ENCODE results near the gene ECSIT.

Gene ECSIT

GRCh38 chr19:11549386-11549953 is 20.5 kb upstream of the ECSIT start:
- no peak for DNase-seq

GRCh38 chr19:11547929-11548700 is 19.2 kb upstream of the ECSIT start:
- no peak for DNase-seq

DNA sequence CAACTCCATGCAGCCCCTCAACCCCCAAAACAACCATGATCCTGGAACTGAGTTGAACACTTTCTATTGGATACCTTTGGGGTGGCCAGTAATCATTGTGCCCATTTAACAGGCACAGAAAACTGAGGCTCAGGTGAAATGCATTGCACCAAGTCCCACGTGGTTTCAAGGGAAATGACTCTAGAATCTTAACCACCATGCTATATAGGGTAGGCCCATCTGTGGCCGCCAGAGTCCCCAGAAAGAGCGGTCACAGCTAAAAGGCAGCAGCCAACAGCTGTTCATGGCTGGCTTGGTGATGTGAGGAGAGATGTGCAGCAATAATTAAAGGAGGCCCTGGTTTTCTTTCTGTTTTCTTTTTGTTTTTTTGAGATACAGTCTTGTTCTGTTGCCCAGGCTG is 12.3 kb upstream of the ECSIT start:
- DNase-seq: no peak

DNA sequence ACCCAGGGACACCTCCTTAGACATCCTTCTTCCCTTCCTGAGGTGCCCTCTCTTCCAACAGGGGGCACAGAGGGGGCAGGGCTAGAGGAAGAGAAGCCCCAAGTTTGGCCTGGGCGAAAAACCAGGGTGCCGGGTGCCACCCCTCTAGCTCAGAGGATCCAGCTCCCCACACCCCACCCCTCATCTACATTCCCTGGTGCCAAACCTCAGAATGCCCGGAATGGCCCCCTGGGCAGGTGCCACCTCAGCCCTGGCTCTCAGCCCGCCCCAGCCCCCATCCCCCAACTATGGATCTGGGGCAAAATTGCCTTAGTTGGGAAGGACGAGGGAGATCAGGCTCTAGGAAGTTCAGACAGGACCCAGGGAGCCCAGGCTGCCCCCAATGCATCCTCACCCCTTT is 11.7 kb upstream of the ECSIT start:
- DNase-seq: no peak

GRCh38 chr19:11539495-11540365 is 10.8 kb upstream of the ECSIT start:
- no peak for DNase-seq

DNA sequence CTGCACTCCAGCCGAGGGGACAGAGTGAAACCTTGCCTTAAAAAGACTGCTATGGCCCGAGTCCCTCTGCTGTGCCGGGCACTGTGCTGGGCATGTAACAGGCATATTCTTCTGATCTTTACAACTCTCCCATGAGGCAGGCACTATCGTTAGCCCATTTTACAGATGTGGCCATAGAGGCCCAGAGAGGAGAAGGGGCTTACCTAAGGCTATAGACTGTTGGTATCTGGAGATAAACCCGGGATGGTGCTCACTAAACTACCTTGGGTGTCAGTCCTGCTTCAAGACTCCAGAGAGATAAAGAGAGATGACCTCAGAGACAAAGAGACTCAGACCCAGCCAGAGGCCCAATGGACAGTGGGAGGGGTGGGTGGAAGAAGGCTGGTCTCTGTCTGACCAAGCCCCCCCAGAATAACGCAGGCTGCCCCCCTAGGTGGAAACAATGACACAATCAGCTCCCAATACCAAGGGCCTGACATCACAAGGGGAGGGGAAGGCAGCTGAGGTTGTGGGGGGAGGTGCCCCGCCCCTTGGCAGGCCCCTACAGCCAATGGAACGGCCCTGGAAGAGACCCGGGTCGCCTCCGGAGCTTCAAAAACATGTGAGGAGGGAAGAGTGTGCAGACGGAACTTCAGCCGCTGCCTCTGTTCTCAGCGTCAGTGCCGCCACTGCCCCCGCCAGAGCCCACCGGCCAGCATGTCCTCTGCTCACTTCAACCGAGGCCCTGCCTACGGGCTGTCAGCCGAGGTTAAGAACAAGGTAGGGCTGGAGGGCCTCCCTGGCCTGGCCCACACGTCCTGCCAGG is 9.5 kb upstream of the ECSIT start, which contains the start of gene CNN1:
CNN1 (plus strand) TSS at position 620 of the 805 bp plus-strand sequence; CDS start at position 697, 77 bp downstream.
- no peak for DNase-seq

- DNase-seq: peak; percentile 90 to 91
Observed at GRCh38 chr19:11535792-11536595, 7.1 kb upstream of the ECSIT start.

DNA sequence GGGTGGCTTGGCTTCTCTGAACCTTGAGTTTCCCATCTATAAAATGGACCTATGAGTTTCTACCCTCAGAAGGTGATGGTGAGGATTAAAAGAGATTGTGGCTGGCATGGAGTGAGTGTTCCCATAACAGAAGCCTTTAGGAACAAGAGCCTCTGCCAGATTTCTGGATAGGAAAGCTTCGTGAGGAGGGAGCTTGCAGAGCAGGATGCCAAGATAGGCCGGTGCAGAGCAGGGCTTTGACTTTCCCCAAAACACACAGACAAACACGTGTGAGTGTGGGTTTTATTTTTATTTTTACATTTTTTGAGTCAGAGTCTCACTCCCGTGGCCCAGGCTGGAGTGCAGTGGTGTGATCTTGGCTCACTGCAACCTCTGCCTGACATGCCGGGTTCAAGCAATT is 6.0 kb upstream of the ECSIT start:
- DNase-seq: no peak

GRCh38 chr19:11534538-11534937 is 5.6 kb upstream of the ECSIT start:
- no peak for DNase-seq

DNA sequence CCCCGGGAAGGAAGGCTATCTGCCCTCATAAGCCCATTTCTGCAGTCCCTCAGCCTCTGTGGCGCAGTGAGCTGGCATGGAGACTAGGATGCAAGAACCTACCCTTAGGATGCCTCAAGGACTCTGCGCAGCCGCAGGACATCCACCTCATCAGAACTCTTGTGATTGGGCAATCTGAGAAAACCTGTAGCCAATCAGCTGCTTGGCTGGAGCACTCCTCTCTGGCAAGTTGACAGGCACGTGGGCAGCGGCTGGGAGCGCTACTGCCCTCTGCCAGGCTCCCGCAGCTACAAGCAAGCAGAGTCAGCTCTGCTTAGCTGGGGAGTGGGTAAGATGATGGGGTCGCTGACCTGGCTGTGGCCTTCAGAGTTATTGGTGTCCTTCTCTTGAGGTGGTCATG is 1.5 kb upstream of the ECSIT start:
- DNase-seq: peak; percentile 57 to 65

DNA sequence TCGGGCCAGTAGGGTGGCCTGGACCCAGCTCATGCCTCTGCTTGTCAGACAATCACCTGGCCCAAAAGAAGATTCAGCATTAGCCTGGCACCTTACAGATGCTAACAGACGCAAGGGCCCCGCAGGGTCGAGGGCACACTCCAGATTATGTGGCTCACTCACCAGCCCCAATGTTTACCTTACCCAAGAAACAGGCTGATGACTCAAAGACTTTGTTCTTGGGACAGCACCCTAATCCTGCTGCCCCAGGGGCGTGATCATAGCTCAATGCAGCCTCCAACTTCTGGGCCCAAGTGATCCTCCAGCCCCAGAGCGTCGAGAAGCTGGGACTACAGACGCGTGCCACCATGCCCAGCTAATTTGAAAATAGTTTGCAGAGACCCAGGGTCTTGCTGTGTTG is 9.8 kb downstream of the ECSIT start:
- DNase-seq: no peak

GRCh38 chr19:11513946-11514345 is 15.0 kb downstream of the ECSIT start:
- DNase-seq: no peak

DNA sequence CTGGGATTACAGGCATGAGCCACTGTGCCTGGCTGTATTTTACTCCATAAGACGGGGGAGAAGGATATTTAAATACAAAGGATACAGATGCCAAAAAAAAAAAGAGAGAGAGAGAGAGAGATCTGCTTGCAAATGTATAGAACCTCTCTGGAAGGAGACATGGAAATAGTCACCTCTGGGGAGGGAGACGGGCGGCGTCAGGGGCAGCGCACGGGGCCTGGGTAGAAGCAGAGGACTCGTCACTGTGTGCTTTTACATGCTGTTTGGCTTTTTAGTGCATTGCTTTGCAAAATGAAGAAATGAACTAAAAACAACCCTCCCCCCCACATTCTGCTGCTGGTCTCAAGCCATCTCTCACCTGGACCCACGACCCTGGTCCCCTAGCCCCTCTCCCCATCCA is 18.5 kb downstream of the ECSIT start:
- DNase-seq: no peak

- DNase-seq: no peak
Observed at GRCh38 chr19:11507370-11508078, 21.4 kb downstream of the ECSIT start.

GRCh38 chr19:11506967-11507366 is 22.0 kb downstream of the ECSIT start:
- DNase-seq: no peak

DNA sequence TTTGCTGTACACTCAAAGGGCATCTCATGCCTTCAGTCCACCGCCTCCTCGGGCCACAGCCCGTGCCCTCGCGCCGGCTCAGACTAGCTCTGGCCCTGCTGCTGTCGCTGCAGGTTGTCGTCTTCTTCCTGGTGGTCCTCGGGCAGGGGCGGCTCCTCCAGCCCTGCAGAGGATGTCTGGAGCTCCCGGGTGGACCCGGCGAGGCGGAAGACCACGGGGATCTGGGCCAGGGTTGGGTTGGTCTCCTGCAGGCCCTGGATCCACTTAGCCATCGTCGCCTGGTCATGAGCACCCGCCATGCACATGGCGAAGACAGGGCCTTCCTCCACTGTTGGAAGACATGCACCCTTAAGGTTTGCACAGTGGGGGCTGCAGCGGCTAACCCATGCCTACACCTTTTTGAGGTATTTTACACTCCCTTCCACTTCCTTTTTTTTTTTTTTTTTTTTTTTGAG is 22.8 kb downstream of the ECSIT start:
- no peak for DNase-seq

DNA sequence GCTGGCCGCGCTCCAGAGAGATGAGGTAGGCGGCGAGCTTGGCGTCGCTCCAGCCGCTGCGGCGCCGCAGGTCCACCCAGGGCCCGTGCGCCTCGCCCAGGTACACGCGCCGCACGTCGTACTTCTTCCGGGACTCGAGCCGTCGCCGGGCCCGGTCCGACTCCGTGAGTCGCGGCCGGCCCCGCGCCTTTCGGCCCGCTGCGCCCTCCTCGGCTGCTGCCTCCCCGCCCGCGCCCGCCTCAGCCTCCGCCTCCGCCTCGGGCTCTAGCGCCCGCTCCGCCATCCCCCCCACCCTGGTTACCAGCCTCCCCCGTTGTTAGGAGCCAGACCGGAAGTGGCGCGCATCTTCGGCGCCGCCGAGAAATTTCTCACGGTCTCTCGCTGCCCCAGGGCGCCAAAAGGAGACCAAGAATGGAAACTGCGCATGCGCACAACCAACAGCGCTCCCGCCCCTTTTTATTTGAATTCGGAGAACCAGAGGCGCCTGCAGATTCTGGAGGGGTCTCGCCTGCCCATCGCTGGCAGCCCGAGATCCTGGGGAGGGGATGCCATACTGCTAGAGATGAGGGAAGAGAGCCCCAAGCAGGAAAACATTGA is 23.3 kb downstream of the ECSIT start, which contains the start of gene ZNF653:
ZNF653 (minus strand) TSS at position 336 of the 597 bp plus-strand sequence; CDS start at position 283, 53 bp downstream.
- DNase-seq: peak; percentile 93 to 95

DNA sequence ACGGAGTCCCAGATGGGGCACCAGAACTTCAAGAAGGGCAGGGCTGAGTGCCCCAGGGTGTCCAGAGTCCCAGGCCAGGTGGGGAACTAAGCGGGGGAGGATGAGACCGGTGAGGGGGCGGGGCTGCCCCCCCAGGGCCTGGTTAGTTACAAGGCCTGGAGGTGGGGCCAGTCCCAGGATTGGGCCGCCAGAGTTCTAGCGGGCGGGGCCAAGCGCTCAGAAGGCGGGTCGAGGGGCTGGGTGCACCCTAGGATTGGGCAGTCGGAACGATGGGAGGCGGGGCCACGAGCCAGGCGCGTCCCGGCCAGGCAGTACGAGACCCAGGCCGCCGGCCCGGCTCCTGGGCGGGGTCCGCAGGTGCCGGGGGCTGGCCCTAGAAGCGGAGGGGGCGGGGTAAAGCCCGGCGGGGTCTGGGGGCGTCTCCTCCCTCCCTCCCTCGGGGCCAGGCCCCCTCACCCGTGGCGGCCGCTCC is 23.9 kb downstream of the ECSIT start:
- DNase-seq: peak; percentile 99

- no peak for DNase-seq
Observed at GRCh38 chr19:11504502-11505031, 24.4 kb downstream of the ECSIT start.

DNA sequence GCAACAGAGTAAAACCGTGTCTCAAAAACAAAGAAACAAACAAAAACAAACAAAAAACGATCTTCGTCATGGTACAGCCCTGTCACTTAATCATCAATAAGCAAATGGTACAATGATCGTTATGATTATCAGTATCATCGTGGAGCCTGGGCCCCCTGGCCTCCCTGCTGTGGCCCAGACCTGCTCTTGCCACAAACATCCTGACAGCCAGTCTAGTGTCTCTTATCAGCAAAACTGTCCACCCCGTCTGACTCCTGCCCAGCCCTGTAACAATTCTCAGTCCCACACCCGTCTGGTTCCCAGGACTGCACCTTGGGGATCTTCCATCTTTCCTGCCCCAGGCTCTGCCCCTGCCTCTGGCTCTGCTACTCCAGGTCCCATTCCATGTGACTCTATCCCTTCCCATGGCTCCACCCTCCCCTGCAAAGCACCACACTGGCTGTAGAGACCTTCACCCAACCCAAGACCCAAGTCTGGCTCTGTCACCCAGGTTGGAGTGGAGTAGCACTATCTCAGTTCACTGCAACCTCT is 29.0 kb downstream of the ECSIT start:
- DNase-seq: no peak

Data from activated CD4-positive, alpha-beta T cell treated with anti-CD3 and anti-CD28 coated beads, Interleukin-2, amount 50 U/mL, for 48 hours (primary cell).